ENCODE data around the gene HGFAC. TPM values are rescaled to one million over a fixed set of nuclear protein-coding genes. Genes with fewer than 3 reads are reported as not detected.

The HGFAC gene
- polyA plus RNA-seq, 2 donors, result 0.53 to 0.55 TPM

DNA sequence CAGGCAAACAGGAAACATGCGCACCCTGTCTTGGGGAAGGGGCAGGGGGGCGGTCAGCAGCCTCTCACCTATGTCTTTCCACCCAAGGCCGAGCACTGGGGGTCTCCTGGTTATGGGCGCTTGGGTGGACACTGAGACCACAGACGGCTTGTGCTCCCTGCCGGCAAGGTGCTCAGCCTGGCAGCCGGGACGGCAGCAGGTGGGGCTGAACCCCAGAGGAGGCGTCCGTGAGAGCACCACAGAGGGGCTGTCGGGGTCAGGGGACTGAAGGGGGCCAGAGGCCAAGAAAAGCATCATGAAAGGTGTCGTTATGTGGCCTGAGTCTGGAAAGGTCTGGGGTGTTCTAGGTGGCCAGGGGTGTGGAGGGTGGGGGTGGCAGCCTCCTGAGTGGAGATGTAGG is 40.9 kb downstream of the HGFAC start:
- Histone ChIP-seq H3K36me3 (ENCODE audit: control insufficient read depth in 2 of 2, insufficient read depth in 2 of 2, low read length in 1 of 2) (no peaks in the 10 kb centered on the region), H3K27ac (ENCODE audit: low read depth in 2 of 2, low read length in 1 of 2) (no peak overlapping the region), H3K4me1 (ENCODE audit: control insufficient read depth in 2 of 2, insufficient read depth in 2 of 2, low read length in 1 of 2) (peaks cover 9 to 27% of the 10 kb centered on the region in 2 donors), H3K9me3 (ENCODE audit: control insufficient read depth in 2 of 2, insufficient read depth in 1 of 2, low read depth in 1 of 2, low read length in 1 of 2) (no peaks in the 10 kb centered on the region), H3K27me3 (ENCODE audit: control insufficient read depth in 1 of 2, insufficient read depth in 2 of 2, low read length in 2 of 2) (peaks cover 0 to 5% of the 10 kb centered on the region in 2 donors), H3K4me3 (ENCODE audit: low read depth in 1 of 2, low read length in 2 of 2) (no peak overlapping the region)
- 85% methylated on average over 12 of the region's 12 CpGs for WGBS, 2 donors

DNA sequence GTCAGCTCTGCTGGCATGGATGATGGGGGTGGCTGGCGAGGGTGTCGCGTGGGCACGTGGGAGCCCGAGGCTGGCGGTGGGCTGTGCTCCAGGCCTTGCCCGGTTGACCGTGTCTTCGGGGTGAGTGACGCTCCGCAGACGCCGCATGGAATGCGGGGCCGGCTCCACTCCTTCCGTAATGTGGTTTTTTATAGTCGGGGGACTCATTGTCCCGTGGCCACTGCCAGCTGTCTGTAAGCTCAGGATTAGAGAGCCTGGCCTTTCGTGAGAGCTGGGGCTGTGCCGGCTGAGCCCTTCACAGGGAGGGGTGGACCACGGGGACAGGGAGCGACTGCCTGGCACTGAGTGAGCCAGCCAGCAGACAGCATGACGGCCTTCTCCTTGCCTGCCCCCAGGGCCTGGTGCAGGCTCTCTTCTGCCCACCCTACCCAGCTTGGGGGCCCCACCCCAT is 41.7 kb downstream of the HGFAC start:
- no peak overlapping the region for H3K27ac ChIP-seq (ENCODE audit: low read depth in 2 of 2, low read length in 1 of 2)
- peaks cover 0 to 5% of the 10 kb centered on the region in 2 donors for H3K27me3 ChIP-seq (ENCODE audit: control insufficient read depth in 1 of 2, insufficient read depth in 2 of 2, low read length in 2 of 2)
- H3K4me1 ChIP-seq (ENCODE audit: control insufficient read depth in 2 of 2, insufficient read depth in 2 of 2, low read length in 1 of 2), result peaks cover 9 to 27% of the 10 kb centered on the region in 2 donors
- H3K36me3 ChIP-seq (ENCODE audit: control insufficient read depth in 2 of 2, insufficient read depth in 2 of 2, low read length in 1 of 2), result no peaks in the 10 kb centered on the region
- 35 to 63% methylated on average over 23 of the region's 23 CpGs for WGBS, 2 donors
- H3K9me3 ChIP-seq (ENCODE audit: control insufficient read depth in 2 of 2, insufficient read depth in 1 of 2, low read depth in 1 of 2, low read length in 1 of 2), result no peaks in the 10 kb centered on the region
- H3K4me3 ChIP-seq (ENCODE audit: low read depth in 1 of 2, low read length in 2 of 2), result no peak overlapping the region

- H3K36me3 ChIP-seq (ENCODE audit: control insufficient read depth in 2 of 2, insufficient read depth in 2 of 2, low read length in 1 of 2), result no peaks in the 10 kb centered on the region
- H3K27me3 ChIP-seq (ENCODE audit: control insufficient read depth in 1 of 2, insufficient read depth in 2 of 2, low read length in 2 of 2), result peaks cover 0 to 5% of the 10 kb centered on the region in 2 donors
- no peak overlapping the region for H3K27ac ChIP-seq (ENCODE audit: low read depth in 2 of 2, low read length in 1 of 2)
- WGBS, 2 donors, result 33 to 43% methylated on average over 45 of the region's 45 CpGs
- no peaks in the 10 kb centered on the region for H3K9me3 ChIP-seq (ENCODE audit: control insufficient read depth in 2 of 2, insufficient read depth in 1 of 2, low read depth in 1 of 2, low read length in 1 of 2)
- peak overlapping the region in 1 of 2 donors; percentile 11 for H3K4me3 ChIP-seq (ENCODE audit: low read depth in 1 of 2, low read length in 2 of 2)
- H3K4me1 ChIP-seq (ENCODE audit: control insufficient read depth in 2 of 2, insufficient read depth in 2 of 2, low read length in 1 of 2), result peaks cover 9 to 27% of the 10 kb centered on the region in 2 donors
Observed at GRCh38 chr4:3484057-3484973, 42.5 kb downstream of the HGFAC start.

- Histone ChIP-seq H3K27me3 (ENCODE audit: control insufficient read depth in 1 of 2, insufficient read depth in 2 of 2, low read length in 2 of 2) (peaks cover 0 to 7% of the 10 kb centered on the region in 2 donors), H3K4me3 (ENCODE audit: low read depth in 1 of 2, low read length in 2 of 2) (no peak overlapping the region), H3K27ac (ENCODE audit: low read depth in 2 of 2, low read length in 1 of 2) (no peak overlapping the region)
Observed at GRCh38 chr4:3485011-3485791, 43.4 kb downstream of the HGFAC start.

DNA sequence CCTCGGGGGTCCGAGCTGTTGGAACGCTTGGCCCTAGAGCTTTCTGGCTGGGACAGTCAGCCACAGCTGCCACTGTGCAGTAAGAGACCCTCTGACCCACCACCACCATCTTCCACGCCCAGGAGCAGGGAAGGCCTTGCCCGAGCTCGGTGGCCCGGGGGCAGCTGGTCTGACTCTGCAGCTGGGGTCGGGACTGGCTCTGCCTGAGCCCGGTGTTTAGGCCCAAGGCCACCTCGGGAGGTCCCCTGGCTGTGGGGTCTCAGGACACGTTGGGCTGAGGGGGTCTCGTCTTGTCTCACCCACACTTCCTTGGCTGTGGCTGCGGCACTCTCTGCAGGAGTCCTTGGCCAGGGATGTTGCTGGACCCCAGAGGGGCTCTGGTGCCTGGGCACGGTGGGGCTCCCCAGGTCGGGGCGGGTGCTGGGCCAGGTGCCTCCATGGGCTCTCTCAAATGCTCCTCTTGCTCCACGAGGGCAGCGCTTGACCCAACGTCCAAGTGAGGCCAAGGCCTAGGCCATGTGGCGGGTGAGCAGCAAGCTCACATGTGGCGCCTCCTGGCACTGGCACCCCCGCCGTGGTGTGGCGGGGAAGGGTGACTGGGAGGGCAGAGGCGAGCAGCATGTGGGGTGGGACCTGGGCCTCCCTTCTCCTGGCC is 44.2 kb downstream of the HGFAC start:
- peaks cover 9 to 24% of the 10 kb centered on the region in 2 donors for H3K4me1 ChIP-seq (ENCODE audit: control insufficient read depth in 2 of 2, insufficient read depth in 2 of 2, low read length in 1 of 2)
- peaks cover 0 to 7% of the 10 kb centered on the region in 2 donors for H3K27me3 ChIP-seq (ENCODE audit: control insufficient read depth in 1 of 2, insufficient read depth in 2 of 2, low read length in 2 of 2)
- no peaks in the 10 kb centered on the region for H3K36me3 ChIP-seq (ENCODE audit: control insufficient read depth in 2 of 2, insufficient read depth in 2 of 2, low read length in 1 of 2)
- H3K27ac ChIP-seq (ENCODE audit: low read depth in 2 of 2, low read length in 1 of 2), result no peak overlapping the region
- H3K4me3 ChIP-seq (ENCODE audit: low read depth in 1 of 2, low read length in 2 of 2), result no peak overlapping the region
- WGBS, 2 donors, result 76 to 78% methylated on average over 24 to 25 of the region's 25 CpGs
- no peaks in the 10 kb centered on the region for H3K9me3 ChIP-seq (ENCODE audit: control insufficient read depth in 2 of 2, insufficient read depth in 1 of 2, low read depth in 1 of 2, low read length in 1 of 2)

More at GRCh38 chr4:3485011-3485791, 43.4 kb downstream of the HGFAC start:
- Histone ChIP-seq H3K4me1 (ENCODE audit: control insufficient read depth in 2 of 2, insufficient read depth in 2 of 2, low read length in 1 of 2) (peaks cover 9 to 27% of the 10 kb centered on the region in 2 donors), H3K9me3 (ENCODE audit: control insufficient read depth in 2 of 2, insufficient read depth in 1 of 2, low read depth in 1 of 2, low read length in 1 of 2) (no peaks in the 10 kb centered on the region), H3K36me3 (ENCODE audit: control insufficient read depth in 2 of 2, insufficient read depth in 2 of 2, low read length in 1 of 2) (no peaks in the 10 kb centered on the region)
- WGBS, 2 donors, result 18 to 19% methylated on average over 32 to 36 of the region's 36 CpGs

DNA sequence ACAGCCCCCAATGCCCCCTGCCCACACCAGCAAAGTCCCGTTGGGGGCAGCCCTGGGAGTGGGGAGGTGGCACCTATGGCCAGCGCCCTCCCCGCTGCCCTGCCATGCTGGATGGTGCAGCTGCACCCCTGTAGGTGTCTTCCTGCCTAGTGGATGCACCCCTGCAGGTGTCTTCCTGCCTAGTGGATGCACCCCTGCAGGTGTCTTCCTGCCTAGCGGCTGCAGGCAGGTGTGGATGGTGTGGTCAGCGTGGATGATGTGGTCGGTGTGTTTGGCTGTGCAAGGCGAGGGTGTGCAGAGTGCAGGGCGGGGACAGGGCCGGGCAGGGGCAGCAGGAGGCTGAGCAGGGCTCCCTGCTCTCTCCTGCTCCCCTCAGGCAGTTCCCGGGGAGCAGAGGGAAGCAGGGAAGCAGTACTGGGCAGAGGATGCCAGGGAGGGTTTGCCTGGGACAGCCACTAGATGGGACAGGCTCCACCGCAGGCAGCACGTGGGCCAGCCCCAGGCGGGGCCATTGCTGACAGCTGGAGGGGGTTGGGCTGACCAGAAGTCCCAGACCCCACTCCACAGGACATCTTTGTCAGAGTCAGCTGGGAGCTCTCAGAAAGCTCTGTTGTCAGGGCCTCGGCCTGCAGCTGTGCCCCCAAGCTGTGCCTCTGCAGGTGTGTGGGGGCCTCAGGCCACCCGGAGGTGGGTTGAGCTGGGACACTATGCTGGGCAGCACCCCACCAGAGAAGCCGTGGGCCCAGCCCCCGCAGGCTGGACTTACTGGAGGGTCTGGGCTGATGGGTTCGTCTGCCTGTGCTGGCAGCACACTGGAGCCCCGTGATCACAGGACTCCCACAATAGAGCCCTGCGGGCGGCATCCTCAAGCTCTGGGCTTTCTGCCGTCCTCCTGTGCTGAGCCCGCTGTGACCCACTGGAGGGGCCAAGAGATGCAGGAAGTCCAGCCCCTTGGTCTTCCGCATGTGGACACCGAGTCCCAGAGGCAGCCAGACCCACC is 45.1 kb downstream of the HGFAC start:
- peaks cover 0 to 7% of the 10 kb centered on the region in 2 donors for H3K27me3 ChIP-seq (ENCODE audit: control insufficient read depth in 1 of 2, insufficient read depth in 2 of 2, low read length in 2 of 2)
- WGBS, 2 donors, result 56 to 61% methylated on average over 23 to 25 of the region's 25 CpGs
- no peak overlapping the region for H3K27ac ChIP-seq (ENCODE audit: low read depth in 2 of 2, low read length in 1 of 2)

GRCh38 chr4:3487861-3488260 is 46.1 kb downstream of the HGFAC start:
- H3K9me3 ChIP-seq (ENCODE audit: control insufficient read depth in 2 of 2, insufficient read depth in 1 of 2, low read depth in 1 of 2, low read length in 1 of 2), result no peaks in the 10 kb centered on the region
- WGBS, 2 donors, result 57 to 73% methylated on average over 7 of the region's 7 CpGs
- H3K4me1 ChIP-seq (ENCODE audit: control insufficient read depth in 2 of 2, insufficient read depth in 2 of 2, low read length in 1 of 2), result peaks cover 9 to 21% of the 10 kb centered on the region in 2 donors
- no peaks in the 10 kb centered on the region for H3K36me3 ChIP-seq (ENCODE audit: control insufficient read depth in 2 of 2, insufficient read depth in 2 of 2, low read length in 1 of 2)
- no peak overlapping the region for H3K27ac ChIP-seq (ENCODE audit: low read depth in 2 of 2, low read length in 1 of 2)
- H3K27me3 ChIP-seq (ENCODE audit: control insufficient read depth in 1 of 2, insufficient read depth in 2 of 2, low read length in 2 of 2), result peaks cover 0 to 7% of the 10 kb centered on the region in 2 donors
- H3K4me3 ChIP-seq (ENCODE audit: low read depth in 1 of 2, low read length in 2 of 2), result no peak overlapping the region

More for the DNA sequence above, 45.1 kb downstream of the HGFAC start:
- Histone ChIP-seq H3K4me3 (ENCODE audit: low read depth in 1 of 2, low read length in 2 of 2) (no peak overlapping the region), H3K9me3 (ENCODE audit: control insufficient read depth in 2 of 2, insufficient read depth in 1 of 2, low read depth in 1 of 2, low read length in 1 of 2) (no peaks in the 10 kb centered on the region), H3K4me1 (ENCODE audit: control insufficient read depth in 2 of 2, insufficient read depth in 2 of 2, low read length in 1 of 2) (peaks cover 9 to 22% of the 10 kb centered on the region in 2 donors), H3K36me3 (ENCODE audit: control insufficient read depth in 2 of 2, insufficient read depth in 2 of 2, low read length in 1 of 2) (no peaks in the 10 kb centered on the region)

- Histone ChIP-seq H3K27ac (ENCODE audit: low read depth in 2 of 2, low read length in 1 of 2) (no peak overlapping the region), H3K4me1 (ENCODE audit: control insufficient read depth in 2 of 2, insufficient read depth in 2 of 2, low read length in 1 of 2) (peaks cover 9 to 15% of the 10 kb centered on the region in 2 donors), H3K27me3 (ENCODE audit: control insufficient read depth in 1 of 2, insufficient read depth in 2 of 2, low read length in 2 of 2) (peaks cover 0 to 7% of the 10 kb centered on the region in 2 donors), H3K4me3 (ENCODE audit: low read depth in 1 of 2, low read length in 2 of 2) (no peak overlapping the region), H3K36me3 (ENCODE audit: control insufficient read depth in 2 of 2, insufficient read depth in 2 of 2, low read length in 1 of 2) (no peaks in the 10 kb centered on the region), H3K9me3 (ENCODE audit: control insufficient read depth in 2 of 2, insufficient read depth in 1 of 2, low read depth in 1 of 2, low read length in 1 of 2) (no peaks in the 10 kb centered on the region)
- WGBS, 2 donors, result 49 to 52% methylated on average over 11 of the region's 11 CpGs
Observed at GRCh38 chr4:3488820-3489219, 47.1 kb downstream of the HGFAC start.
